Activated naive CD4-positive, alpha-beta T cell treated with anti-CD3 and anti-CD28 coated beads, Interleukin-2, amount 50 U/mL, for 16 hours (primary cell): ENCODE measurements around the gene ZNF354C.

Experiments used
- DNase-seq: peaks from one replicate; pipeline ENCODE4 v3.0.0-alpha.2; 2020

ZNF354C gene

DNA sequence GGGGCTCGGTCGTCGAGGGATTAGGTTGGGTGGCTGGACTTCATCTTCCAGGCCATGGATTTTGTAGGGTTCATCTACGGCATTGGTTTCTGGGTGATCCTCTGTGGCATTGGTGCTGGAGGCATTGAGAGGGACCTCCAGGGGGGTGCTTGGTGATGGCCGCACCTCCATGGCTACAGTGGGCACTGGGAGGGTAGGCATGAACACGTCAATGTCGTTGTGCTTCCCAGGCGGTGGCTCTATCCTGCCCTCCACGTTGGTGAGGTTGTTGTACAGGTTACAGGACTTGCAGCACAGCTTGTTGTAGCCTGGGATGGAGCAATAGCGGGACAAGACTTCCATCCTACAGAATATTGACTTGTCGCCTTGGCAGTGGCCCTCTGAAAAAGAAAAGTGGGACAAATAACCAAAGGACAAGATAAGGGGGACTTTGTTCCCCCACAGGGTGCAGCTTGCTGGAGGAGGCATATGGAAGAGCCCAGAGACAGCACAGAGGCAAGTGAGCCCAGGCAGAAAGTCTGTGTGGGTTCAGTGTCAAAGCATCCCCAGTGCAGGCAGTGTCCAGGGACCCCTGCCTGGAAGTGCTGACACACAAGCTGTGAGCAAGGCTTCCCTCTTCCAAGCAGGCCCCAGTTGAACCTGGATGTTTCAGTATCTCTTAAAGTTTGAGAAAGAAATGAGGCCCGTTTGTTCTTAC, 53.9 kb downstream of the ZNF354C start:
- DNase-seq = no peak

DNA sequence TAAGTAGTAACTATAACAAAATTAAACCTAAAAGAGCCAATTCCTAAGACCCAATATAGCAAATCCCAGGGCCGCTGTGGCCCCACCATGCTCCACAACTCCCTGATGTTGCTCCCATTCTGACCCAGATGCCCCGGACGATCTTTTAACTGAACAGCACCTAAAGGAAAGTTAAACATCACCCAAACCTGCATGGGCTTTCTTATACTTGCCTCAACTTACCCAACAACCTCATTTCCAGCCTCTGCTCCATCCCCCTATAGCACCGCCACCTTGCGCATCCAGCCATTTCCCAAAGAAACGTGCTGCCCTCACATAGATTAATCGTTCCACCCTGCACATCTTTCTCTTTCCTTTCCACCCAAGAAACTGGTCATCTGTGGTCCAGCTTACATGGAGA, 54.6 kb downstream of the ZNF354C start:
- DNase-seq = no peak

DNA sequence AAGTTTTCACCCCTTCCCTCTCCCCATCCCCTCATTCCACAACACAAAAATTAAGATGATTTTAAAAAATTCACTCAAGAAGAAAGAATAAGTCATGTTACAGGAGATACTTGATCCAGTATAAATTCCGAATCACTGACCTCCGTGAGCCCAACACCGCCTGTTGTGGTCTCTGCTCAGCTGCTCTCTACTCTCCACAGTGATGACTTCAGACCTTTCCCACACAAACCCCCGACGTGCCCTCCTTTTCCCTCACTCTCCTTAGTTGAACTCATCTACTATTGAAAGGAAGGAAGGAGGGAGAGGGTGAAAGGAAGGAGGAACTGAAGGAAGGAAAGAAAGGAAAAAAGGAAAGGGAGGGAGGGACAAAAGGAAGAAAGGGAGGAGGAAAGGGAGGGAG, 55.1 kb downstream of the ZNF354C start:
- DNase-seq = no peak

DNA sequence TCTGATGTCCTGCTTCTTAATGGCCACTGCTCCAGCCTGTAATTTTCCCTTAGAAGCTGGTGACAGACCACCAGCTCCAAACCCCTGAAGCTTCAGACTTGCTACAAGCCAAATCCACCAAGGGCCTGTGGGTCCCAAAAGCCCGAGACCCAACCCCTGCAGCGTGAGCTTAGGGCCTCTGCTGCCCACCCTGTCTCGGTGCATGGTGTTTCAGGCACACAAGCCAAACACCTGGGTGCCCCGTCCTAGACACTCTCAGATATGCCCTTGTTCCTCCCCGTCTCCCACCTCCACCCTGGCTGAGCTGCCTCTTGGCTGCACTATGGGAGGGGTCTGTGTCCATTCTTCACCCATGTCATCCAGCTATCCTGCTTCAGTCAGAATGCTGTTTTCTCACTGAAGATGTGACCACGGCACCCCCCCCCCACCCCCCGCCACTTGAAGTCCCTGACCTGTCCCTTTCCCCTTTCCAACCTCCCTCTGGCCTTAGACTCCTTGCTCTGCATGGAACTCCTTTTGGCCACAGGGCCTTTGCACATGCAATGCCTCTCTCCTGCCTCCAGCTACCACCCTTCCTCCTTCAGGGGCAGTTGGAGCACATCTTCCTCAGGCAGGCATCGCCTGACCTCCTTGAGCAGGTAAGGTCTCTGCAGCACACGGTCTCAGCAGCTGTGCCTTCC, 55.8 kb downstream of the ZNF354C start:
- DNase-seq = no peak

DNA sequence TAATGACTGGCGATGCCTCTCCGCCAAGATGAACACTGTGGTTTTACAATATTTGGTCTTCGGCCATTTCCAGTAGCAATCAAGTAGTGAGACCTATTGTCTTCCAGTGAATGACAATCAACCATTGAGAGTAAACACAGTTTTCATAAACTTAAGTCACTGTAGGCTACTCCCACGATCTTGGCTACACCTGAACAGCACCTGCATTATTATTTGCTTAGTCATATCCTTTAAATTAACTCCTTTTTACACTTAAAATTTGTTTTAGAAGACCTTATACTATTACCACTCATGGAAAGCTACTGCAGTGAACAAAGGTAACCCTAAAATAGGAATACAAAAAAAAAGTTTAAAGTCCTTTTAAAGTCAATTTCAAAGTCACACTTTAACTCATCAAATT, 58.2 kb downstream of the ZNF354C start:
- DNase-seq = no peak

DNA sequence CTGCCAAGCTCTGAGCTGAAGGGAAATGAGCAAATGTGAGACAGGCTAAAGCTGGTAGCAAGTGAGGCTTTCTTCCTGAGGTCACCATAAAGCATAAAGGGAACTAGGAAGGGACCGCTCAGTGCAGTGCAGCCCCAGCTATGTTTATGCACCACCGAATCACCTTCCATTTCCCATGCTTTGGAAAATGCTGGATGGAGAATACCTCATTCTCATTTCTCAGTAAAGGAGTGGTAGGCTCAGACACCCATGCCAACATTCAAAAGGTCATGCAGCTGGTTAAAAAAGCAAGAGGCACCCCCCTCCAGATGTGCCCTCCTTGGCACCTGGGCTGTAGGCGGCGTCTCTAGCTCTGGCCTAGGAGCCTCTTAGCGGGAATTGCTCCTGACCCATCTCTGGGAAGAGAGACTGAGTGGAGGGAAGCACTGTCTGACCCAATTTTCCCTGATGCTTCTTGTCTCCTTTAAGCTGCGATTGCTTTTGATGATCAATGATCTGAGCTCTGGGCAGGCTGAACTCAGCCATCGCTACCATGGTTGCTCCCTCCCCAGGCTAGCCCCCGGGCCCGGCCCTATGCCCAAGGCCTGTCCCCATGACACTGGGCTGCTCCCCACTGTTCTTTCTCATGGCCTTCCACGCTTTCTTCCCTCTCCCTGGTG, 58.7 kb downstream of the ZNF354C start:
- DNase-seq = no peak

DNA sequence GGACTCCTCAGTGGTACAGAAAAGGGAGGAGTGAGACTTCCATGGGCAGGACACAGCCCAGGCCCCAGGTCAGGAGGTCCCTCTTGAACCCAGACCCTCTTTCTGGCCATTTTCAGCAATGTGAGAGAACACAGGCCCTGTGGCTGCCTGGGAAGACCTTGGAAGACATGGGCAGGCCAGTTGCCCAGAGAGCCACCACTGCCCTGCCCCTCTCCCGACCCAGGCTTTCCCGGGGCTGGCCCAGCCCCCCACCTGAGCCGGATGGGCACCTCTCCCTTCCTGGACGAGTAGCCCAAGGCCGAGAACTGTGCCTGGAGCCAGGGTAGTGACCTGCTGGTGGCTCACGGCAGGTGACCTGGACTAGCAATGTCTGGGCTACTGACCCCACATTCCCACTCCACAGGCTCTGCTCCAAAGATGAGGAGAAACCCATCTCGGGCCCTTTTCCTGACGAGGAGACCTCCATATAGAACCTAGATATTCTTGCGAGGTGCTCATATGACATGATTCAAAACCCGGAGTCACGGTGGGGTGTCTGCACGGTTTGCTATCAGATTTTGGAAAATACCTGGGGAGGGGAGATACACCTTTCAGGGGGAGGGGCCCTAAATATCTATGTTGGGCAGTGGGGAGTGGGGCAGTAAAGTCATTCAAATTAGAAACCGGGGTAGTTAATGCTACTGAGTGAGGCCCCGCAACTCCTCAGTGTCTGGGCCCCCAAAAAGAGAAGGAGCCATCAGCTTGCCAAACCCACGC, 59.4 kb downstream of the ZNF354C start:
- DNase-seq = no peak

DNA sequence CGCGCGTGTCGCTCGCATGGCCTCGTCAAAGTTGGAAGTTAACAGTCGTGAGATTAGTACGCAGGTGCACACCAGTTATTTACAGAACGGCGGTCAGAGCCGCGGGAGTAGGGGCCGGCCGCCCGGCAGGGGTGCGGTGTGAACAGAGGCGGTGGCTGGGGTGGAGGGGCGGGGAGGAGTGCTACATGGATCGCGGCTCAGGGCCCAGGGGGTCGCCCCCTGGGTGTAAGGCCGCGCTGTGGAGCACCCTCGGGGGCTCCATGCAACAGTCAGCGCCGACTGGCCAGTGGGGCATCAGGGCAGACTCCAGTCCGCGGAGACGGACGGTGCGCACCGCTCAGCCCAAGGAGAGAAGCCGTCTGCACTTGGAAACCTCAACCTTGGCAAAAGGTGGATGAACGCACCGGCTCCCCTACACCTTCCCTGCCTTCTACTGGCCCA, 60.3 kb downstream of the ZNF354C start:
- no peak for DNase-seq

DNA sequence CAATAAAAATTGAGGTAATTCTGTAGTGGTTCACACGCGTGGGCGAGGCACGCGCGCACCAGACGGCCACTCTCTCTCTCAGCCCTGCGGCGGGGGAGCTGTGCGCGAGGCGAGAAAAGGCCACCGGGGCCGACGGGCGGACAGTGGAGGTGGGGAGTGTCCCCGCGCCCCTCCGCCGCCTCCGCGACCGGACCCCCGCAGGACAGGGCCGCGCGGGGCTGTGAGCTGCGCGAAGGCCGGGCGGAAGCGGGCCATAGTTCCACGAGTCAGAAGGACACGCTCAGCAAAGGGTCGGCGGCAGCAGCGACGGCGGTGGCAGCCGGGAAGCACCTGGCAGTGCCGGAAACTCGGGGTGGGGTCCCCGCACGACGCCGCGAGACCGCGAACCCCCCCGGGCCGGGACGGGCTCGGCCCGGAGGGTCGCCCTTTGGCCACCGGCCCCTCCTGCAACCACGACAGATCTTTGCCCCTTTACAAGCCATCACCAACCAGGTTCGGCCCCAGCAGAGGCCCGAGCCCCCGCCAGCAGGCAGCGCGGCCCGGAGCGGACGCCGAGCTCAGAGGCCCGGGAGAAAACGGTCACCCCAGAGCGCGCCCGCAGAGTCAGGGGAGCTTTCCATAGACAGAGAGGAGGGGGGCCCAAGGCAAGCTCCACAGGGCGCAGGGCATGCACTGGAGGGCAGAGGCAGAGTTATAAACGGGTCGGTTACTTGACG, 60.9 kb downstream of the ZNF354C start:
- DNase-seq = no peak

DNA sequence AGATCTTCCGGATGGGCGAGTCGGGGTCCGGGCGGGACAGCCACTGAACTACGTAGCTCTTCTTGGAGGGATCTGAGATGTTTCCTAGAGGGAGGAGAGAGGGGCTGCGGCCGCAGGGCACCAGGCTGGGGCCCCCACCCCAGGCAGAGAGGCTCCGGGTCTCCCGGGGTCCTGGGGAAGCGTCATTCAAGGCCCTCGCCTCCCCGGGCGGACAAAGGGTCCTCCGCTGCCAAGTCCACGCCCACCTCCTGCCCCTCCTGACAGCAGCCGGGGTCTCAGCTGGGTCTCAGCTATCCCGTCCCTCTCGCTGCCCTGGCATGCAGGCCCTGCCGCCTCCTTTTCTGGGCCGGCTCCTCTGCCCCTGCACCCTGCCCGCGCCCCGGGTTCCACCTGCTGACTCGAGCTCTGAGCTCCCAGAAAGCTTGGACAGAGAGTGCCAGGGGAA, 61.5 kb downstream of the ZNF354C start:
- no peak for DNase-seq

DNA sequence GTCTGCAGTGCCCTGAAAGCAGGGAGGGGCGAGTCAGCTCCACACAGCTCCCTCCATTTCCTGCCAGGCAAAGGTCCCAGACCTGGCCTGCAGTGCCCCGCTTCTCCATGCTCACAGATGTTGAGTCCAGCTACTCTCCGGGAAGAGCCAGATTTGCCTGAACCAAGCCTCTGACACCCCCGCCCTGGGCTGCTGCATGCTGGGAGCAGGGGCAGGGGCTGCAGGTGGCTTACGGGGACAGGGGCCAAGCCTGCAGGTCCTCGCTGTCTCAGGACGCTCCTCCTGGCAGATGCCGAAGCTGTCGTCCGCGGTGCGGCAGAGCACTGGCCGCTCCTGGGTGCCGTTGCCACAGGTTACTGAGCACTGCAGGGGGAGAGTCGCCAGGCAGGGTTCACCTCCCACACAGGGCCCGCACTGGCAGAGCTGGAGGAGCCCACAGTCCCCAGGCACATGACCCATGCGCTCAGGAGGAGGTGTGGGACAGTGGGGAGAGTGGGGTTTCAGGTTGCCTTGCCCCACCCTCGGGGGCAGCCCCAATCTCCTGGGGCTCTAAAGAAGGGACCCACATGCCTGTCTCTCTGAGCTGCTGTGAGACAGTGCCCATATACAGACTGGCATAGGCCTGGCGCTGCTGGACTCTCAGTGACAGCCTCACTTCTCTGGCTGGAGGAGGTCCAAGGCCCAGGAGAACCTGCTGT, 62.4 kb downstream of the ZNF354C start:
- no peak for DNase-seq

DNA sequence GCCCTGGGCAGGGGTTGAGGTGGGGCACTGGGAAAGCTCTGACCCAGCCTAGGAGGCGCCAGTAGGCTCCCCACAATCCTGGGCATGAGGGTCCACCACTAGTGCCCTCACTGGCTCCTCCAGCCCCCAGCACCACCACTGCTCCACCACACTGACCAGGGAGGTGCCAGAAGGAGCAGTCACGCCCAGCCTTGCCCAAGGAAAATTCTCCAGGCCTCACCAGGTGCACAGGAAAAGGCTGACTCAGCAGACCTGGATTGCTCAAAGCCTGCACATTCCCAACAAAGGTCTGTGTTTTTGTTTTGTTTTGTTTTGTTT, 62.9 kb downstream of the ZNF354C start:
- DNase-seq = no peak

DNA sequence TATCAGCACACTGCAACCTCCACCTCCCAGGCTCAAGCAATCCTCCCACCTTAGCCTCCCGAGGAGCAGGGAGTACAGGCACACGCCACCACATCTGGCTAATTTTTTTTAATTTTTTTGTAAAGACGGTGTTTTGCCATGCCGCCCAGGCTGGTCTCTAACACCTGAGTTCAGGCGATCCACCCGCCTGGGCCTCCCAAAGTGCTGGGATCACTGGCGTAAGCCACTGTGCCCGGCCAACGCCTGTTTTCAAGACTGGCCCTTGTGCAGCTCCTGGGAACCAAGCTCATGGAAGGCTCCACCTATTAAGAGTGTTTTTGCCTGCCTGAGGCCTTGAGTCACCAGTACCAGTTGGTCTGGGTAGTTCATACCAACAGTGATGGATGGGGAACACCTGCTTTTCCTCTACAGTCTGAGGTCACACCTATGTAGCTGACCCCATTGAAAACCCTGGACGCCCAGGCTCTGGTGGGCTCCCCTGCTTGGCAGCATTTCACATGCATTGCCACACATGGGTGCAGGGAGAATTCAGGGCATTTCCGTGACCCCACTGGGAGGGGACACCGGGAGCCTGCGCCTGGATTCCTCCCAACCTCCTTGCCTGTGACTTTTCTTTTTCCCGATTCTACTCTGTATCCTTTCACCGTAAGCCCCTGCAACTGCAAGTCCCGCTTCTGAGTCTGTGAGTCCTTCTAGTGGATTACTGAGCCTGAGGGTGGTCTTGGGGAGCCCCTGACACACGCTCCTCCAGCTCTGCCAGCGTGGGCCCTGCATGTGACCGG, 63.5 kb downstream of the ZNF354C start:
- no peak for DNase-seq

DNA sequence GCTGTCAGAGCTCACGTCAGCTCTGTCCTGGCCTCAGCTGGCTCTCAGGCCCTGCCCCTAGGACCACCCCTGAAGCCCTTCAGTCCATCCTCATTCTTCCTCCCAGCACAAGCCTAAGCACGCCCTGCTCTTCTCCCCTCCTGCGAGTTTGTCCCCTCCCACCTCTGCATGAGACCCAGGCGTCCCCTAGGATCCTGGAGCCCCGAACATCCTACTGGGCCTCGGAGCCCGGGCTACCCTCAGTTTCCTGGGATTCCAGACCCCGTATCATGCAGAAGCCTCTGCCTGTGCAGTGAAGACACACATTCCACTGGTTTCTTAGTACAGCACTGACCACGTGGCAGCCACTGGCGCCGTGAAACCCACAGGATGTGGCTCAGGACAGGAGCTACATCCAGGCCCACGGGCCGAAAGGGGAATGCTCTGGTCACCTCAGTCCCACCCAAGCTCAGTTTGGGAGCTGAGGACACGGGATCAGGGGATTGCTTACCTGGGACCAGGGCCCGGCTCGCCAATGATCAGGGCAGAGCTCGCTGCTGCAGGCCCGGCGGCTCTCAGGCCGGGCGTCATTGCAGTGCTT, 64.2 kb downstream of the ZNF354C start:
- no peak for DNase-seq

DNA sequence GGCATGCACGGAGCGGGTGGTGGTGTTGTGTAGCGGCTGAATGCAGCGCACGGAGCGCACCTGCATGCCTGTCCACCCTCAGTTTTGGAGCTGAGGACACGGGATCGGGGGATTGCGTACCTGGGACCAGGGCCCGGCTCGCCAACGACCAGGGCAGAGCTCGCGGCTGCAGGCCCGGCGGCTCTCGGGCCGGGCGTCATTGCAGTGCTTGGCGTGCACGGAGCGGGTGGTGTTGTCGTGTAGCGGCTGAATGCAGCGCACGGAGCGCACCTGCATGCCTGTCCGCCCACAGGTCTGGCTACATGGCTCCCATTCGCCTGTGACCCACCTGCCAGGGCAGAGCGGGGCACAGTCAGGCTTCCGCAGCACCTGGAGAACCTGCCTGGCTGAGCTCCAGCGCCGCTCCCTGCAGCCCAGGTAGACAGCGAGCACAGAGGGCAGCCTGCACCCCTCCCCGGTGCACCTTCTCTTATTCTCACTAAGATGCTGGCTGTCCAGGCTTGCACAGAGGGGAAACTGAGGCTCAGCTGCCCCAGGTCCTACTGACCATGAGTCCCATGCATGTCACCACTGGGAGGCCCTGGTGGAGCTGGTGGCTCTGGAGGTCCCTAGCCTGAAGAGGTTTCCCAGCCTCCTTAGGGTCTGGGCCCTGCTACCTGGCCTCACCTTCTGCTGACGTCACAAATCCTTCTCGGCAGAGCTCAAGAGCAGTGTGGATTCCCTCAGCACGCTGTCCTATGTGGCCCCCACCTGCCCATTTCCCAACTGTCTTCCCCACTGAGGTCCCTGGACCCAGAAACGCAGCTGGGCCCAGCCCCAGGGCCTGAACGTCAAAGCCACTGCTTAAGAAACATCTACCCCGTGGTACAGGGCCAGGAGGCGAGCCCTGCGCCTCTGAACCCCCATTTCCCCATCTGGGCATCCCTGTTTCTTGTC, 64.9 kb downstream of the ZNF354C start:
- DNase-seq = no peak

DNA sequence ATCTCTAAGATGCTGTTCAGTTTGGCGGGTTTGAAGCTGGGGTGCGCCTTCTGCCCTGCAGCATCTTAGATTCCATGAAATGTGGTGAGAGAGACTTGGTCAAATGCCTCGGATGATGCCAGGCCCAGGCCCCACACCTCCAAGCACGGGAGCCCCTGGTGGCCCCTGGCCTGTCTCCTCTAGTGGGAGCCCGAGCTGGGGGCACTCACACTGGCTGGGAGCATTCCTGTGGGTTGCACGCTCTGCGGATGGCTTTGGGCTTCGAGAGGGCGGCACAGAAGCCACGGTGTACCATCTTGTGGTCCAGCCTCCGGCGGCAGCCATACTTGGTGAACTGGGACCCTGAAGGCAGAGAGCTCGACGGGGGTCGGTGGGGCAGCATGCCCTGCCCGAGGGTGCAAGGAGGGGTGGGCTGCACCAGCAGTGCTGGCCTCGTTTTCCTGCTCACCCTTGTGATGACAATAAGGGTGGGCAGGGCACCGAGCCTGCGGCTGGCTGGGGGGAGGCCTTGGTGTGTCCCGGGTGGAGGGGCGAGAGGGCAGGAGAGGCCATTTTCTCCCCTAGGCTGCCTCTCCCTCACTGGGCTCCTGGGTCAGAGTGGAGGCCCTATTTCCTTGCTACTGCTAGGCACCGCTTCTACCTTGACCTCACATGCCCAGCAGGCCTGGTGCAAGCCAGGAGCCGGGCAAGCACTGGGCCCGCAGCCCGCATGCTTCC, 65.8 kb downstream of the ZNF354C start:
- DNase-seq = no peak

DNA sequence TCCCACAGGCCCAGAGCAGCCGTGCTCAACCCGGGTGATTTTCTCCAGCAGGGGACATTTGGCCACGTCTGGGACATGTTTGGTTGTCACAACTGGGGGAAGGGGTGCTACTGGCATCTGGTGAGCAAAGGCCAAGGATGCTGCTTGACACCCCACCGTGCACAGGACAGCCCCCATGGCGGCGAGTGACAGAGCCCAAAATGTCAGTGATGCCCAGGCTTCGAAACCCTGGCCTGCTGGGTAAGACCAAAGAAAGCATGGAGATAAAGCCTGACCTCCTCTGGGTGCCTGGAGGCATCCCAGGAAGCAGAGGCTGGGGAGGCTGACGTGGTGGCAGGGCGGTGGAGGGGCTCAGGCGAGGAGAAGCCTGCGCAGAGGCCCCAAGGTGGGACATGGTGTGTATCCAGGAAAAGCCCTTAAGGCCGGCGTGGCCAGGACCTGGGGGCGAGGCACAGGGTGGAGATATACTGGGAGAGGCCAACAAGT, 66.4 kb downstream of the ZNF354C start:
- DNase-seq = no peak

DNA sequence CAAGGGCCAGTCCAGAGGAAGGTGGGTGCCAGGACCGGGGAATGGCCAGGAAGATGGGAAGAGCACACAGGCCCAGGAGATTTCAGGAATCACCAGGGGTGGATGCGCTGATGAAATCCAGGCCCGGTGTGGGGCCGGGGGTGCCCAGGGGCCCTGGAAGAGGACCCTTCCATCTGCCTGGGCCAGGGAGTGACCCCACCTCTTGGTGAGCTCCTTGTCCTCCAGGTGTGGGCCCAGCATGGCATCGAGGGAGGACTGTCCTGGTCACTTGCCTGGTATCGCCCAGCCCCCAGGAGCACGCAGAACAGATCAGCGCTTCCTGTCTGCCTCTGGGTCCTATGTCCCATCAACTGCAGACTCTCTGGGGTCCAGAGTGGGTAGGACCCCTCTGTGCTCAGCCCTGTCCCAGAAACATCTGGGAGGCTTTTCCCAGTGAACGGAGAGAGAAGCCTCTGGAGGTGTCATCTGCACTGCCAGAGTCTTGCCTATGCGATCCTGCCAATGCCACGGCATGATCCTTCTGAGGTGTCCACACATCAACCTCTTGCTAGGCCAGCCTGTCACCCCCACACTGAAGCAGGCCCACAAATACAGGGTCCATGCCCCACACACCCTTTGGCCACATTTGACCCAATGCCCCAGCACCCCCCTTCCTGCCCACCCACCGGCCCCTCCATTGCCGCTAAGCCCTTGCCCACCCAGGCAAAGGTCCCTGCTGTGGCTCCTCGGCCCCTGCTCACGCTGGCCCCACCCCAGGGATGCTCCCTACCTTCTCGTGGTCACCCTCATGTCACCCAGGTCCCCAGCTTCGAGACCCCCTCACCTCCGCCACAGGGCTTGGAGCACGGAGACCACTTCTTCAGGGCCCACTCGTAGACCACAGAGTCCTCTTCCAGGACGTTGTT, 67.2 kb downstream of the ZNF354C start:
- no peak for DNase-seq
